K562 (cell line): Measurements from ENCODE around the gene DIPK1B. TPM values are rescaled to one million over a fixed set of nuclear protein-coding genes. Genes with fewer than 3 reads are reported as not detected.

Experiments
- GABPB1 ChIP-seq: sonication (generic); formaldehyde crosslinking; IDR thresholded peaks from 2 replicates; pipeline ENCODE4 v1.8.0; 2022; ENCODE audit warnings: mild to moderate bottlenecking, missing genetic modification reagents
- MAZ ChIP-seq, 2 experiments: fragments of 450-650 bp in 1 of 2; sonication (generic) in 1 of 2; formaldehyde crosslinking; IDR thresholded peaks in 1 of 2; conservative IDR thresholded peaks in 1 of 2; 2 replicates each; pipeline versions ENCODE4 v1.4.0 to v1.5.0; 2020; ENCODE audit warnings: mild to moderate bottlenecking in 1 of 2, missing genetic modification reagents in 1 of 2
- MTA1 ChIP-seq: fragments of 450-650 bp; IDR thresholded peaks from 2 replicates; pipeline ENCODE4 v1.6.1; 2017; ENCODE audit warnings: borderline replicate concordance
- RFX7 ChIP-seq: fragments of 250-450 bp; sonication (Bioruptor Pico); IDR thresholded peaks from 2 replicates; pipeline ENCODE4 v1.5.1; 2021; ENCODE audit warnings: mild to moderate bottlenecking
- SLC30A9 ChIP-seq: fragments of 250-450 bp; sonication (Bioruptor Pico); IDR thresholded peaks from 2 replicates; pipeline ENCODE4 v1.8.0; 2022; ENCODE audit warnings: mild to moderate bottlenecking, moderate library complexity
- ZBTB1 ChIP-seq: sonication (generic); formaldehyde crosslinking; IDR thresholded peaks from 2 replicates; pipeline ENCODE4 v1.8.1; 2023; ENCODE audit warnings: missing genetic modification reagents, low read depth, mild to moderate bottlenecking, borderline replicate concordance
- ZNF785 ChIP-seq: fragments of 250-450 bp; sonication (Bioruptor Pico); IDR thresholded peaks from 2 replicates; pipeline ENCODE4 v1.4.0; 2020; ENCODE audit warnings: mild to moderate bottlenecking
- polyA plus RNA-seq, 8 experiments: library from polyadenylated mRNA; depleted of rRNA in 4 of 8; stranded (reverse) in 5 of 8; unstranded in 3 of 8; fragments of >200 nt; fragmentation: Nextera tagmentation in 2 of 8; fragmentation: Illumina TruSeq in 1 of 8; extraction: Ambion mirVana in 2 of 8; extraction: Trizol in 1 of 8; gene quantifications; 2 replicates each; pipeline versions ENCODE4 v1.2.1 to v1.2.3, GENCODE V29; 2011 to 2014; ENCODE audit warnings: inconsistent platforms in 1 of 8, missing spikeins in 1 of 8
- total RNA-seq, 7 experiments: library from RNA; depleted of rRNA in 6 of 7; stranded (reverse); fragments of >200 nt in 6 of 7; fragmentation: Illumina TruSeq in 2 of 7; extraction: Trizol in 2 of 7; gene quantifications; 2 replicates each; pipeline versions ENCODE4 v1.2.1 to v1.2.3, GENCODE V29; 2011 to 2021; ENCODE audit warnings: low replicate concordance in 1 of 7
- TF ChIP-seq, protein P1 (sequence below): fragments of 250-450 bp; sonication (Bioruptor Pico); IDR thresholded peaks from 2 replicates; pipeline ENCODE4 v1.4.0; 2020; ENCODE audit warnings: mild to moderate bottlenecking, moderate library complexity
- TF ChIP-seq, protein P2 (sequence below), 3 experiments: fragments of 200-800 bp in 1 of 3; fragments of 250-450 bp in 1 of 3; fragments of 450-650 bp in 1 of 3; sonication (Bioruptor Pico) in 1 of 3; sonication (Bioruptor generic) in 1 of 3; formaldehyde crosslinking in 1 of 3; IDR thresholded peaks; 2 replicates each; pipeline versions ENCODE4 v1.6.1 to v1.8.0; 2016 to 2022; ENCODE audit warnings: mild to moderate bottlenecking in 2 of 3, missing genetic modification characterization in 2 of 3, missing compliant biosample characterization in 1 of 3, moderate library complexity in 1 of 3
- TF ChIP-seq, protein P3 (sequence below): fragments of 250-450 bp; sonication (Bioruptor Pico); IDR thresholded peaks from 2 replicates; pipeline ENCODE4 v1.4.0; 2020; ENCODE audit warnings: mild to moderate bottlenecking
- TF ChIP-seq, protein P4 (sequence below): fragments of 200-800 bp; sonication (Bioruptor generic); IDR thresholded peaks from 2 replicates; pipeline ENCODE4 v1.6.1; 2016; ENCODE audit warnings: missing genetic modification characterization, missing compliant biosample characterization
- TF ChIP-seq, protein P5 (sequence below): sonication (generic); formaldehyde crosslinking; IDR thresholded peaks from 2 replicates; pipeline ENCODE4 v1.5.0; 2020; ENCODE audit warnings: missing genetic modification reagents

The DIPK1B gene
- total and polyA plus RNA-seq, 9 of the 15 experiments (the other 6 are each of a cell fraction or from before 2014, with no cell fraction given): 0.08 to 22.3 (median 5.9) TPM

DNA sequence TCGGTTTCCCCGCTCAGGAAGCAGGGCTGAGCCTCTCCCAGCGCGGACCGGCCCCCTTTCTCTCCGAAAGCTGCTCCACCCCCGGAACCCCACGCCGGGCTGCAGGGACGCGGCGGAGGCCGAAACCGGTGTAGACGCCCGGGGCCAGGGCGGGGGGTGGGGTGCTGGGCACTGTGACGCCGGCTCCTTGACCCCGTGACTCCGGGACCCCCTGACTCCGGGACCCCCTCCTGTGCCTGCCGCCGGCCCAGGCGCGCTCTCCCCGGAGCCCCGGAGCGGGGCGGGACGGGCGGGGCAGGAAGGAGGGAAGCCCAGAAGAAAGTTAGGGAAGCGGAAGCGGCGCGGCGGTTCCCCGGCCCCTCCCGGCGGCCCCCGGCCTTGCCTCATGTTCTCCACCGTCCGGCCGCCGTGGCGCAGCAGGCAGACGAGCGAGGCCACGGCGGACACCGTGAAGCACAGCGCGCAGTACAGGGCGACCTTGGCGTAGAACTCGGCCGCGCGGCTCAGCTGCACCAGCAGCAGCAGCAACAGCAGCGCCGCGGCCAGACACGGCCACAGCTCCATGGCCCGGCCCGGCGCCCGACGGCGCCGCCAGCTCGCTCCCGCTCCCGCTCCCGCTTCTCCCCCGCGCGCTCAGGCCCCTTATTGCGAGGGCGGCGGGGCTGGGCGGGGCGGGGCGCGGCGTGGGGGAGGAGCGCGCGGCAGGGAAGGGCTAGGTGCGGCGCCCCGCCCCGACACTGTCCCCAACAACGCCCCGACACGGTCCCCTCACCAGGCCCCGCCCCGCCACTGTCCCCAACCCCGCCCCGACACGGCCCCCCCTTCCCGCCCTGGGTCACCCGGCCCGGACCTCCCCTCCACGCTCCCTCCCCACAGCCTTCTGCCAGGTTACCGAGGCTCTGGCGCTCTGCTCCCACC is 25.3 kb upstream of the DIPK1B start, which contains the start of gene AGPAT2 (continued):
- TF ChIP-seq, protein P1, sequence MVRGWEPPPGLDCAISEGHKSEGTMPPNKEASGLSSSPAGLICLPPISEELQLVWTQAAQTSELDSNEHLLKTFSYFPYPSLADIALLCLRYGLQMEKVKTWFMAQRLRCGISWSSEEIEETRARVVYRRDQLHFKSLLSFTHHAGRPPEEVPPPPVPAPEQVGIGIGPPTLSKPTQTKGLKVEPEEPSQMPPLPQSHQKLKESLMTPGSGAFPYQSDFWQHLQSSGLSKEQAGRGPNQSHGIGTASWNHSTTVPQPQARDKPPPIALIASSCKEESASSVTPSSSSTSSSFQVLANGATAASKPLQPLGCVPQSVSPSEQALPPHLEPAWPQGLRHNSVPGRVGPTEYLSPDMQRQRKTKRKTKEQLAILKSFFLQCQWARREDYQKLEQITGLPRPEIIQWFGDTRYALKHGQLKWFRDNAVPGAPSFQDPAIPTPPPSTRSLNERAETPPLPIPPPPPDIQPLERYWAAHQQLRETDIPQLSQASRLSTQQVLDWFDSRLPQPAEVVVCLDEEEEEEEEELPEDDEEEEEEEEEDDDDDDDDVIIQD: no peak
- TF ChIP-seq, protein P2, sequence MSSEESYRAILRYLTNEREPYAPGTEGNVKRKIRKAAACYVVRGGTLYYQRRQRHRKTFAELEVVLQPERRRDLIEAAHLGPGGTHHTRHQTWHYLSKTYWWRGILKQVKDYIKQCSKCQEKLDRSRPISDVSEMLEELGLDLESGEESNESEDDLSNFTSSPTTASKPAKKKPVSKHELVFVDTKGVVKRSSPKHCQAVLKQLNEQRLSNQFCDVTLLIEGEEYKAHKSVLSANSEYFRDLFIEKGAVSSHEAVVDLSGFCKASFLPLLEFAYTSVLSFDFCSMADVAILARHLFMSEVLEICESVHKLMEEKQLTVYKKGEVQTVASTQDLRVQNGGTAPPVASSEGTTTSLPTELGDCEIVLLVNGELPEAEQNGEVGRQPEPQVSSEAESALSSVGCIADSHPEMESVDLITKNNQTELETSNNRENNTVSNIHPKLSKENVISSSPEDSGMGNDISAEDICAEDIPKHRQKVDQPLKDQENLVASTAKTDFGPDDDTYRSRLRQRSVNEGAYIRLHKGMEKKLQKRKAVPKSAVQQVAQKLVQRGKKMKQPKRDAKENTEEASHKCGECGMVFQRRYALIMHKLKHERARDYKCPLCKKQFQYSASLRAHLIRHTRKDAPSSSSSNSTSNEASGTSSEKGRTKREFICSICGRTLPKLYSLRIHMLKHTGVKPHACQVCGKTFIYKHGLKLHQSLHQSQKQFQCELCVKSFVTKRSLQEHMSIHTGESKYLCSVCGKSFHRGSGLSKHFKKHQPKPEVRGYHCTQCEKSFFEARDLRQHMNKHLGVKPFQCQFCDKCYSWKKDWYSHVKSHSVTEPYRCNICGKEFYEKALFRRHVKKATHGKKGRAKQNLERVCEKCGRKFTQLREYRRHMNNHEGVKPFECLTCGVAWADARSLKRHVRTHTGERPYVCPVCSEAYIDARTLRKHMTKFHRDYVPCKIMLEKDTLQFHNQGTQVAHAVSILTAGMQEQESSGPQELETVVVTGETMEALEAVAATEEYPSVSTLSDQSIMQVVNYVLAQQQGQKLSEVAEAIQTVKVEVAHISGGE (CRISPR knock-in tag; IDR thresholded peaks at IDR 0.05): peak in 2 of 3 experiments; percentile 48 to 68; a peak in 3 of 6 replicates
- no peak for TF ChIP-seq SLC30A9 (CRISPR knock-in tag)
- TF ChIP-seq, protein P3, sequence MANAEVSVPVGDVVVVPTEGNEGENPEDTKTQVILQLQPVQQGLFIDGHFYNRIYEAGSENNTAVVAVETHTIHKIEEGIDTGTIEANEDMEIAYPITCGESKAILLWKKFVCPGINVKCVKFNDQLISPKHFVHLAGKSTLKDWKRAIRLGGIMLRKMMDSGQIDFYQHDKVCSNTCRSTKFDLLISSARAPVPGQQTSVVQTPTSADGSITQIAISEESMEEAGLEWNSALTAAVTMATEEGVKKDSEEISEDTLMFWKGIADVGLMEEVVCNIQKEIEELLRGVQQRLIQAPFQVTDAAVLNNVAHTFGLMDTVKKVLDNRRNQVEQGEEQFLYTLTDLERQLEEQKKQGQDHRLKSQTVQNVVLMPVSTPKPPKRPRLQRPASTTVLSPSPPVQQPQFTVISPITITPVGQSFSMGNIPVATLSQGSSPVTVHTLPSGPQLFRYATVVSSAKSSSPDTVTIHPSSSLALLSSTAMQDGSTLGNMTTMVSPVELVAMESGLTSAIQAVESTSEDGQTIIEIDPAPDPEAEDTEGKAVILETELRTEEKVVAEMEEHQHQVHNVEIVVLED (CRISPR knock-in tag): 0 out of 2 replicates have a peak, but pooled peaks have one; percentile 28
- TF ChIP-seq GABPB1 (CRISPR knock-in tag): peak; percentile 76
- TF ChIP-seq, protein P4, sequence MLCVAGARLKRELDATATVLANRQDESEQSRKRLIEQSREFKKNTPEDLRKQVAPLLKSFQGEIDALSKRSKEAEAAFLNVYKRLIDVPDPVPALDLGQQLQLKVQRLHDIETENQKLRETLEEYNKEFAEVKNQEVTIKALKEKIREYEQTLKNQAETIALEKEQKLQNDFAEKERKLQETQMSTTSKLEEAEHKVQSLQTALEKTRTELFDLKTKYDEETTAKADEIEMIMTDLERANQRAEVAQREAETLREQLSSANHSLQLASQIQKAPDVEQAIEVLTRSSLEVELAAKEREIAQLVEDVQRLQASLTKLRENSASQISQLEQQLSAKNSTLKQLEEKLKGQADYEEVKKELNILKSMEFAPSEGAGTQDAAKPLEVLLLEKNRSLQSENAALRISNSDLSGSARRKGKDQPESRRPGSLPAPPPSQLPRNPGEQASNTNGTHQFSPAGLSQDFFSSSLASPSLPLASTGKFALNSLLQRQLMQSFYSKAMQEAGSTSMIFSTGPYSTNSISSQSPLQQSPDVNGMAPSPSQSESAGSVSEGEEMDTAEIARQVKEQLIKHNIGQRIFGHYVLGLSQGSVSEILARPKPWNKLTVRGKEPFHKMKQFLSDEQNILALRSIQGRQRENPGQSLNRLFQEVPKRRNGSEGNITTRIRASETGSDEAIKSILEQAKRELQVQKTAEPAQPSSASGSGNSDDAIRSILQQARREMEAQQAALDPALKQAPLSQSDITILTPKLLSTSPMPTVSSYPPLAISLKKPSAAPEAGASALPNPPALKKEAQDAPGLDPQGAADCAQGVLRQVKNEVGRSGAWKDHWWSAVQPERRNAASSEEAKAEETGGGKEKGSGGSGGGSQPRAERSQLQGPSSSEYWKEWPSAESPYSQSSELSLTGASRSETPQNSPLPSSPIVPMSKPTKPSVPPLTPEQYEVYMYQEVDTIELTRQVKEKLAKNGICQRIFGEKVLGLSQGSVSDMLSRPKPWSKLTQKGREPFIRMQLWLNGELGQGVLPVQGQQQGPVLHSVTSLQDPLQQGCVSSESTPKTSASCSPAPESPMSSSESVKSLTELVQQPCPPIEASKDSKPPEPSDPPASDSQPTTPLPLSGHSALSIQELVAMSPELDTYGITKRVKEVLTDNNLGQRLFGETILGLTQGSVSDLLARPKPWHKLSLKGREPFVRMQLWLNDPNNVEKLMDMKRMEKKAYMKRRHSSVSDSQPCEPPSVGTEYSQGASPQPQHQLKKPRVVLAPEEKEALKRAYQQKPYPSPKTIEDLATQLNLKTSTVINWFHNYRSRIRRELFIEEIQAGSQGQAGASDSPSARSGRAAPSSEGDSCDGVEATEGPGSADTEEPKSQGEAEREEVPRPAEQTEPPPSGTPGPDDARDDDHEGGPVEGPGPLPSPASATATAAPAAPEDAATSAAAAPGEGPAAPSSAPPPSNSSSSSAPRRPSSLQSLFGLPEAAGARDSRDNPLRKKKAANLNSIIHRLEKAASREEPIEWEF (CRISPR knock-in tag): no peak
- TF ChIP-seq, protein P5, sequence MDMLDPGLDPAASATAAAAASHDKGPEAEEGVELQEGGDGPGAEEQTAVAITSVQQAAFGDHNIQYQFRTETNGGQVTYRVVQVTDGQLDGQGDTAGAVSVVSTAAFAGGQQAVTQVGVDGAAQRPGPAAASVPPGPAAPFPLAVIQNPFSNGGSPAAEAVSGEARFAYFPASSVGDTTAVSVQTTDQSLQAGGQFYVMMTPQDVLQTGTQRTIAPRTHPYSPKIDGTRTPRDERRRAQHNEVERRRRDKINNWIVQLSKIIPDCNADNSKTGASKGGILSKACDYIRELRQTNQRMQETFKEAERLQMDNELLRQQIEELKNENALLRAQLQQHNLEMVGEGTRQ (CRISPR knock-in tag): 0 out of 2 replicates have a peak, but pooled peaks have one; percentile 12
- TF ChIP-seq ZNF785 (CRISPR knock-in tag): no peak
- TF ChIP-seq ZBTB1 (CRISPR knock-in tag): no peak
- no peak for TF ChIP-seq RFX7
- TF ChIP-seq MTA1: no peak
- peak; percentile 93 to 95 for TF ChIP-seq MAZ (CRISPR knock-in tag; conservative IDR thresholded peaks at IDR 0.05 in 1 of 2, IDR thresholded peaks at IDR 0.05 in 1 of 2)
